Lung (tissue), 12 donors: ENCODE results near the gene SGCG. TPM values are rescaled to one million over a fixed set of nuclear protein-coding genes. Genes with fewer than 3 reads are reported as not detected.

Experiments
- ATAC-seq: fragments of 200-7000 bp; cut with Tn5 transposase; one replicate; pipeline ENCODE4 v1.9.1; 2020; ENCODE audit warnings: moderate number of reproducible peaks; ENCODE audit not compliant: insufficient read depth, low FRiP score
- DNase-seq, 3 donors: peaks; one replicate each; pipeline ENCODE4 v3.0.0-alpha.2; 2013 to 2017
- H3K27ac ChIP-seq, 2 donors: one replicate each; pipeline ENCODE4 v1.5.1; 2013; ENCODE audit warnings: mild to moderate bottlenecking in 2 of 2, moderate library complexity in 2 of 2, control low read depth in 1 of 2, inconsistent platforms in 1 of 2, low read depth in 1 of 2, low read length in 1 of 2
- H3K27me3 ChIP-seq, 3 donors: one replicate each; pipeline ENCODE4 v1.5.1; 2013; ENCODE audit warnings: low read length in 2 of 3; ENCODE audit not compliant: control insufficient read depth in 3 of 3, insufficient read depth in 3 of 3
- H3K36me3 ChIP-seq, 4 donors: one replicate each; pipeline ENCODE4 v1.5.1; 2013; ENCODE audit warnings: low read length in 4 of 4, mild to moderate bottlenecking in 1 of 4, moderate library complexity in 1 of 4; ENCODE audit not compliant: control insufficient read depth in 4 of 4, insufficient read depth in 4 of 4
- H3K4me1 ChIP-seq, 5 donors: one replicate each; pipeline ENCODE4 v1.5.1; 2013; ENCODE audit warnings: low read length in 5 of 5, mild to moderate bottlenecking in 2 of 5, moderate library complexity in 1 of 5; ENCODE audit not compliant: control insufficient read depth in 5 of 5, insufficient read depth in 5 of 5
- H3K4me3 ChIP-seq: one replicate; pipeline ENCODE4 v1.5.1; 2013; ENCODE audit warnings: mild to moderate bottlenecking, control low read depth, moderate library complexity
- H3K9ac ChIP-seq, 2 donors: one replicate each; pipeline ENCODE4 v1.5.1; 2013; ENCODE audit warnings: low read length in 2 of 2, control low read depth in 1 of 2; ENCODE audit not compliant: insufficient read depth in 1 of 2
- H3K9me3 ChIP-seq, 4 donors: one replicate each; pipeline ENCODE4 v1.5.1; 2013; ENCODE audit warnings: low read length in 3 of 4, mild to moderate bottlenecking in 1 of 4, moderate library complexity in 1 of 4; ENCODE audit not compliant: control insufficient read depth in 4 of 4, insufficient read depth in 3 of 4
- WGBS, 2 donors: extraction: QIAGEN DNeasy Blood & Tissue Kit; methylation state at CpG; one replicate each; pipeline ENCODE4 v1.1.7; 2013; 5-methylcytosine and 5-hydroxymethylcytosine counted together
- polyA plus RNA-seq, 2 donors: library from polyadenylated mRNA; stranded (reverse); fragments of 200-250 nt; gene quantifications; one replicate each; pipeline ENCODE4 v1.2.1, GENCODE V29; 2013
- total RNA-seq, 2 donors: library from RNA; depleted of rRNA in 1 of 2; stranded (reverse); fragments of >200 nt in 1 of 2; gene quantifications; one replicate each; pipeline ENCODE4 v1.2.1, GENCODE V29; 2014 to 2021
- TF ChIP-seq, protein P1 (sequence below): IDR thresholded peaks from 2 replicates; pipeline ENCODE4 v1.5.1; 2012; ENCODE audit warnings: mild to moderate bottlenecking; ENCODE audit errors: control extremely low read depth, extremely low read depth
- donor health status: control.
- donor health status: control.
- donor health status: Bipolar disorder and iron deficiency.
- donor health status: healthy.
- donor health status: DM: yes; HTN: yes; CAD: no.

The SGCG gene
- total and polyA plus RNA-seq, 4 donors = 0.41 to 5.5 (median 1.8) TPM

DNA sequence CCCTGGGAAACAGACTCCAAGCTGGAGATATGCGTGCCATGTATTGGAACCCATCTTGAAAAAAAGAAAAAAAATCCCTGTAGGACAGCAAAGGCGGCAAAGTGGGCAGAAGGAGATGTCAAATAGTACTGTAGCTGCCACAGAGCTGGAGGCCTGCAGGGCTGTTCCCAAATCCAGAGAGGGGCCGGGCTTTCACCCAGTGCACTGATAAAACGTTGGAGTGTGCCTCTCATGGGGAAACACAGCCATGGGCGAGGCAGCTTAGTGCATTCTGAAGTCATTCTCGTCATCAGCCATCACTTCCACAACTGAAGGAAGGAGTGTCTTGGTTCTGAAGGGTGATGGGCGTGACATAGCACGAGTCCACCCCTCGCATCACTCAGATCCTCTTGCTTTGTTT is 4.8 kb downstream of the SGCG start:
- ATAC-seq = no peak
- Histone ChIP-seq H3K36me3 (no peaks in the 10 kb centered on the region), H3K9me3 (no peaks in the 10 kb centered on the region)

DNA sequence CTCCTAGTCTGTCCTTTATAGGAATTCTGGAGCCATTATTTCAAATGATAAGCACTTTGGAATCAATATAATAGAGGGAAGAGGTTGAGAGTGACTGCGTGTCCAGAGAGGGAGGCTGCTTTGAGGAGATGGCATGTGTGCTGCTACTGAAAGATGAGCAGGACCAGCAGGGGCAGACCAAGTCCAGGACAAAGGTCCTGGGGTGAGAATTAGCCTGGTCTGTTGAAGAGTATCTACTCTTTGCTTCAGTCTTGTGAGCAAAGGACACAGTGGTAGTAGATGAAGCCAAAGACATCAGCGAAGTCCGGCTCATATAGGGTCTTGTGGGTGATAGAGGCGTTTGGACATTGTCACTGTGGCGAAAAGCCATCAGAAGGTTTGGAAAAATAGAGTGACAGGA is 21.1 kb downstream of the SGCG start:
- no peak for ATAC-seq
- no peaks in the 10 kb centered on the region for H3K27me3 ChIP-seq
- DNase-seq = no peak
- no peak overlapping the region for H3K9ac ChIP-seq
- WGBS, 2 donors = 73 to 95% methylated on average over 5 of the region's 5 CpGs
- no peak overlapping the region for H3K4me3 ChIP-seq
- TF ChIP-seq, protein P1, sequence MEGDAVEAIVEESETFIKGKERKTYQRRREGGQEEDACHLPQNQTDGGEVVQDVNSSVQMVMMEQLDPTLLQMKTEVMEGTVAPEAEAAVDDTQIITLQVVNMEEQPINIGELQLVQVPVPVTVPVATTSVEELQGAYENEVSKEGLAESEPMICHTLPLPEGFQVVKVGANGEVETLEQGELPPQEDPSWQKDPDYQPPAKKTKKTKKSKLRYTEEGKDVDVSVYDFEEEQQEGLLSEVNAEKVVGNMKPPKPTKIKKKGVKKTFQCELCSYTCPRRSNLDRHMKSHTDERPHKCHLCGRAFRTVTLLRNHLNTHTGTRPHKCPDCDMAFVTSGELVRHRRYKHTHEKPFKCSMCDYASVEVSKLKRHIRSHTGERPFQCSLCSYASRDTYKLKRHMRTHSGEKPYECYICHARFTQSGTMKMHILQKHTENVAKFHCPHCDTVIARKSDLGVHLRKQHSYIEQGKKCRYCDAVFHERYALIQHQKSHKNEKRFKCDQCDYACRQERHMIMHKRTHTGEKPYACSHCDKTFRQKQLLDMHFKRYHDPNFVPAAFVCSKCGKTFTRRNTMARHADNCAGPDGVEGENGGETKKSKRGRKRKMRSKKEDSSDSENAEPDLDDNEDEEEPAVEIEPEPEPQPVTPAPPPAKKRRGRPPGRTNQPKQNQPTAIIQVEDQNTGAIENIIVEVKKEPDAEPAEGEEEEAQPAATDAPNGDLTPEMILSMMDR = no peak
- no peak overlapping the region for H3K27ac ChIP-seq
- no peaks in the 10 kb centered on the region for H3K36me3 ChIP-seq
- peaks cover 0 to 3% (median 0%) of the 10 kb centered on the region in 4 donors for H3K9me3 ChIP-seq
- peaks cover 0 to 4% (median 0%) of the 10 kb centered on the region in 5 donors for H3K4me1 ChIP-seq

More for the DNA sequence above, 4.8 kb downstream of the SGCG start:
- WGBS, 2 donors = 85 to 86% methylated on average over 9 of the region's 9 CpGs
- Histone ChIP-seq H3K9ac (no peak overlapping the region), H3K27ac (no peak overlapping the region), H3K4me1 (peaks cover 0 to 3% (median 0%) of the 10 kb centered on the region in 5 donors), H3K27me3 (no peaks in the 10 kb centered on the region), H3K4me3 (no peak overlapping the region)
- TF ChIP-seq, protein P1 = no peak
- DNase-seq = no peak

DNA sequence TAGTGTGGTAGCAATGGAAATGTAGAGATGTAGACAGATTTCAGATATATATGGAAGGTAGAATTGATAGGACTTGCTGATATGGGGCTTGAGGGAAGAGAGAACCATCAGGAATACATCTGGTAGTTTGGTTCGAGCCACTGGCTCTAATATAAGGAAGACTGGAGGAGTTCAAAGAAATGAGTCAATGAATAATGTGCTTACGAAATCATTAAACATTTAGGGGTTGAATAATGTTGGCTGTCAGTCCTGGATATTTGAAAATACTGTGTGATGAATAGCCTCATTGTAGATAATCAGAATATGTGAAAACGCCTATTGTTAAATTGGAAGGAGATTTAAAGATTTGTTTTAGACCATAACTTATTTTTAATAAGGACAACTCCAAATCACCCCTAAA is 21.6 kb downstream of the SGCG start:
- TF ChIP-seq, protein P1 = no peak
- DNase-seq = no peak
- Histone ChIP-seq H3K9ac (no peak overlapping the region), H3K27me3 (no peaks in the 10 kb centered on the region), H3K36me3 (no peaks in the 10 kb centered on the region), H3K4me1 (peaks cover 0 to 4% (median 0%) of the 10 kb centered on the region in 5 donors), H3K9me3 (peaks cover 0 to 3% (median 0%) of the 10 kb centered on the region in 4 donors), H3K27ac (no peak overlapping the region), H3K4me3 (no peak overlapping the region)
- WGBS, 2 donors = 48 to 61% methylated on average over 3 of the region's 3 CpGs
- no peak for ATAC-seq

DNA sequence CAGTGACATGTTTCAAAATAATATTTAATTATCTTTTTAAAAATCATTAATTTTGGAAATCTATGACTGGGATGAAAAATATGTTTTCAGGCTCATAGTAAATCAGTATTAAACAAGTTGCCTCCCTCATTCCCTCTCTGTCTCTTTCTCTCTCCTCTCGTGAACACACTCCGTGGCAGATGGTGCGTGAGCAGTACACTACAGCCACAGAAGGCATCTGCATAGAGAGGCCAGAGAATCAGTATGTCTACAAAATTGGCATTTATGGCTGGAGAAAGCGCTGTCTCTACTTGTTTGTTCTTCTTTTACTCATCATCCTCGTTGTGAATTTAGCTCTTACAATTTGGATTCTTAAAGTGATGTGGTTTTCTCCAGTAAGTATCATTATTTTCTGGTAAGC is 22.7 kb downstream of the SGCG start:
- ATAC-seq (no peak), DNase-seq (no peak)
- Histone ChIP-seq H3K9ac (no peak overlapping the region), H3K36me3 (no peaks in the 10 kb centered on the region), H3K9me3 (peaks cover 0 to 3% (median 0%) of the 10 kb centered on the region in 4 donors), H3K27ac (no peak overlapping the region), H3K4me1 (peaks cover 0 to 4% (median 0%) of the 10 kb centered on the region in 5 donors), H3K4me3 (no peak overlapping the region), H3K27me3 (no peaks in the 10 kb centered on the region)
- WGBS, 2 donors = 84 to 87% methylated on average over 5 of the region's 5 CpGs
- TF ChIP-seq, protein P1 = no peak
